GM12892 (cell line): ENCODE measurements around the gene GRID1.

Experiments used
- POLR2A ChIP-seq: IDR thresholded peaks from 2 replicates; pipeline ENCODE4 v1.6.1; 2011; ENCODE audit warnings: low read depth, low read length, control low read depth
- POLR2AphosphoS5 ChIP-seq: IDR thresholded peaks from 2 replicates; pipeline ENCODE4 v1.6.1; 2011; ENCODE audit warnings: low read depth, low read length, control low read depth

- TF ChIP-seq POLR2A (no peak), POLR2AphosphoS5 (no peak)
Observed at GRCh38 chr10:86402283-86402941, 35.8 kb upstream of the GRID1 start.
